ENCODE results near the gene FAM204A.

Gene FAM204A

DNA sequence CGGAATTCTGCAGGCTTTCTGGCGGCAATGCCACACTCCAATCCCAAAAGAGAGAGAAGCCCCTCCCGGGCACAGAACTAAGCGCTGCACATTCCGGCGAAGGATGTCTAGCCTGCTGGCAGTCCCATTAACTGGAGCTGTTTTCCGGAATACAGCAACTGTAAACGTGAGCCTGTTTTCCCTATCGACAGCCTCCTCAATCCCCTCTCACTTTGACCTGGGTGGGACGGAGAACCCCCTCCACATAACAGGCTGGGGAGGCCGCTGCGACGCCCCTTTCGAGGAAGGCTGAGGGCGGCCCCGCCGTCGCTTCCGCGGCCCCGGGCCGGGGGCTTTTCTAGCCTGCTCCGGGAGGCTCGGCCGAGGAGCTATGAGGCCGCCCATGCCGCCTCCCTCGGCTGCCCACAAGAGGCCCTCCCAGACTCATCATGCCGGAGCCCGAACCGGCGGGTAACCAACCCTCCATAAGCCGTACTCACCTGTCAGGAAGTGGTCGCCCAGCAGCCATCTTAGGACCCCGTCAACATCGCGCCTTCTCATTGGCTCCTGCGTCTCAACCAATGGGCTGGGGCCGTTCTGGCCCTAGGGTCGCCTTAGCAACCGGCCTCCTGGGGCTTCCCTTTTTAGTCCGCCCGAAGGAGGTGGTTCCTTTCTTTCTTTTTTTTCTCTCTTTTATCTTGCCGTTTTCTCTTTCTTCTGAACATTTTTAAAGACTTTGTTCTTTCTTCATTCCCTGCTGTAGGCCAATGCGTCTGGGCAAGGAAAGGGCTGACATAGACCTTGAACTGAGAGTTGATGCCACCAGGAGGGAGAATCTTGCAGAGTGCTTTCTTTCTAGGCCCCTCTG, at the start of gene FAM204A:
Gene FAM204A, minus strand, starts transcription at position 534 of the 847 bp plus-strand sequence. CDS start 5,909 bp downstream, outside the sequence.
- peak; percentile 92 for DNase-seq
- peak; percentile 99 for ATAC-seq

GRCh38 chr10:118383699-118384098, 41.6 kb upstream of the FAM204A start:
- no peak for ATAC-seq

DNA sequence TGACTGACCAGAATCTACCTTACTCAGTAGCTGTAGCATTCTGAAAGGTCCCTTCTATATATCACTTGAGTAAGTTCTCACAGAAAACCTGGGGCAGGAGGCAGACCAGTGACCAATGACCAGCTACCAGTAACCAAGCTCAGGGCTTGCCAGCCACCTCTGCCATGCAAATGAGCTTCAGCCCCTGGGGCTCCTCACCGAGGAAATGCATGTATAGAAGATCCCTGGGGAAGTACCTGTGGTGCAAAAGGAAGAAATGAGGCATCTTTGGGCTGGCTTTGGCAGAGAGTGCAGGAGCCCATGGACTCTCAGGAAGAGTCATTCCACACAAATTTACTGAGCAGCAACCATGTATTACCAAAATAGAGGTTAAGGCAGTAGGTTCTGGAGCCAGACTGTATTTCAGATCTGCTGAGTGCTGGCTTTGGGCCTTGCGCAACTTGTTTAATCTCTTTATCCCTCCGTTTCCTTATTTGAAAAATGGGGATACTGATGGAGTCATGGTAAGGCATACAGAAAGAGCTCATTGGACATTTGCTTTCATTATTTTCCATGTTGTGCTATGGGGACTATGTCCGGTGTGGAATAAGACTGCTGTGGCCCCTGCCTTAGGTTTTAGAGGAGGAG, 41.1 kb upstream of the FAM204A start:
- no peak for ATAC-seq

More at GRCh38 chr10:118383699-118384098, 41.6 kb upstream of the FAM204A start:
- no peak for DNase-seq

GRCh38 chr10:118374404-118374803, 32.3 kb upstream of the FAM204A start:
- ATAC-seq (no peak), DNase-seq (no peak)

More for the DNA sequence above, 41.1 kb upstream of the FAM204A start:
- DNase-seq: no peak

DNA sequence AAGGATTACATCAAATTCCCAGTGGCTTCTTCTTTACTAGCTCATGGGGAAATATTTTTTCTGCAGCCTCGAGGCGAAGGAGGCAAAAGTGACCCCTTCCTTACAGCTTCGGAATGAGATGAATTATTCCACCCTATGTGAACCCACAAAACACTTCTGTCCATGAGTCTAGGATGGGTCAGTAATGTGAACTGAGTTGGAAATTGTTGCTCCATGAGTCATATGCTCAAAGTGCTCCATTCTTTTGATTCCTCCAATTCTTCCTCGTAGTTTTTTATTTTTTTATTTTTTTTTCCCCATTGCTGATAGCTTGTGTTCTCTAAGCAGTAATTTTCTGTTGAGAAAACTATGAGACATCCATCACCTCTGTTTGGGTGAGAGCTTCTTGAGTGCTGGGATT, 31.7 kb upstream of the FAM204A start:
- DNase-seq: no peak
- no peak for ATAC-seq

DNA sequence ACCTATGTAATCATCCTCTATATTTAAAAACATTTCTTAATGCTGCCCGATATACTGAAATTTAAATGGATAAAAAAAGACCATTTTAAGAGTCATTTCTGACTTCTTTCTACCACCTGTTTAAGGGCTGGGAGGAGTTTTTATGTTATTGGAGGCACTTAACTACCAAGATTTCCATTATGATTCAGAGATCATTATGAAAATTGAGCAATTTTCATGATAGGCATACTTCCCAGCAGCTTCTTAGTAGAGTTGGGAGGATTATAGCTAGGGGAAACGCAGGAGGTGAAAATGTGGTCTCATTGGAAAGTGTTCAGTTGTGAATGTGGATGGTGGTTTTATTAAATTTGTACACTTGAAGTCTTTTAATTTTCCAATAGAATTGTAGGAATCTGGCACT, 28.4 kb upstream of the FAM204A start:
- DNase-seq (no peak), ATAC-seq (no peak)

GRCh38 chr10:118369641-118370205, 27.6 kb upstream of the FAM204A start:
- no peak for DNase-seq
- no peak for ATAC-seq

GRCh38 chr10:118365702-118366101, 23.6 kb upstream of the FAM204A start:
- DNase-seq (no peak), ATAC-seq (no peak)

DNA sequence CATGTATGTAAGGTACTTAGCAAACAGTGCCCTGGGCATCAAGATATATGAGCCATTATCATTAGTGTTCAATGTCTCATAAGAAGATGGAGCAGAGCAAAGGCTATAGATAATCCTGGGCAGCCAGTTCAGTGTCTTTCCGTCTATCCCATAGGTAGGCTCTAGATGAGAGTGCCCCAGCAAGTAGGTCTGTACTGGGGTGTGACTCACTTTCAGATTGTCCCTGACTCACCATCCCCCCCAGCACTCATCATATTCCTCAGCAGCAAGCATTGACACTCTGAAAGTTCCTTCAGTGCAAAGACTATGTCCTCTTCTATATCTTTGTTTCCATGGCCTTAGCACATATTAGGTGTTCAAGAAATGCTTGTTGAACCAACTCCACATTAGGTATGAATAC, 20.0 kb upstream of the FAM204A start:
- ATAC-seq (no peak), DNase-seq (no peak)

- ATAC-seq: no peak
- DNase-seq: no peak
These were observed 16.2 kb upstream of the FAM204A start for GRCh38 chr10:118358327-118358726.

GRCh38 chr10:118357841-118358240, 15.7 kb upstream of the FAM204A start:
- ATAC-seq (no peak), DNase-seq (no peak)

DNA sequence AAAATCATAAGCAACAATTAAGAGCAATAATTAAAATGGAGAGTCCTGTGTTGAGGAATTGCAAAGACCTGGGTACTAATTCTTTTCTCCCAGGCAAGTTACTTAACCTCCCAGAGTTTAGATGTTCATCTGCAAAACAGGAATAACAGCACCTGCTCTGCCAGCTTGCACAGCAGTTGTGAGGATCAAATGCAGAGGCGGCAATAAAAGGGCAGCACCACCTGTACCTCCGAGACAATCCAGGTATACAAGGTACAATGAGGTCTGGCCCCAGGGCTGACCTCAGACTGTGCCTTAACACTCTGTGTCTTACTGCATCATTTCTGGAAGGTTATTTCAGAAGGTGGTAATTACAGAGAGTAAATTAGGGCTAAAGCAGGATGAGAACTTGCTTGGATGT, 14.5 kb upstream of the FAM204A start:
- DNase-seq (no peak), ATAC-seq (no peak)

GRCh38 chr10:118355234-118355633, 13.1 kb upstream of the FAM204A start:
- no peak for ATAC-seq
- no peak for DNase-seq

- ATAC-seq: no peak
- no peak for DNase-seq
These were observed 7.1 kb upstream of the FAM204A start for GRCh38 chr10:118349235-118349634.

- DNase-seq (no peak), ATAC-seq (no peak)
These were observed 1.4 kb upstream of the FAM204A start for GRCh38 chr10:118343549-118343948.

DNA sequence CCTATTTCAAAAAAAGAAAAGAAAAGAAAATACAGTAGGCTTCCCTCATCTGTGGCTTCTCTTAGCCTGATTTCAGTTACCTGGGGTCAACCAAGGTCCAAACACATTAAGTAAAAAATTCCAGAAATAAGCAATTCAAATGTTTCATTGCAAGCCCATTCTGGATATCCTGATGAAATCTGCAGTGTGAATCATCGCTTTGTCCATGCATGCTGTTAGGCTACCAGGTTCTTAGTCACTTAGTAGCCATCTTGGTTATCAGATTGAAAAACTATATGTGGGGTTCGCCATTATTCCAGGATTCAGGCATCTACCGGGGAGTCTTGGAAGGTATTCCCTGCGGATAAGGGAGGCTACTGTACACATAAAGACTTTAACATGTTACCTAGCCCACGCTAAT, 991 bp upstream of the FAM204A start:
- ATAC-seq (no peak), DNase-seq (no peak)

DNA sequence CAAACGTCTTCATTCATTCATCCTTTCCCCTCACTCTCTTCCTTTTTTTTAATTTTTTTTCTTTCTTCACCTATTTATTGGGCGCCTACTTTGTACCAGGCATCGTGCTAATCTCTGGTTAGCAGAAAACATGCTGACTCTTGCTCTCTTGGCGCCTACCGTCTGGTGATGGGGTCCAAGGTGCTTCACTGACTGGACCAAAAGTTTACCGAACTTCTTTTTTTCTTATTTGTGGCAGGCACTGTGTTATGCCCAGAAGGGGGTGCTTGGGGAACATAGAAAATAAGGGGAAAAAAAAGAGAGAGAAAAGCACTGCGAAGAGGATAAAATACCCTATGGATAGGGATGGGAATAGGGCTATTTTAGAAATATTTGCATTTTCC, 505 bp upstream of the FAM204A start:
- ATAC-seq (no peak), DNase-seq (no peak)

- DNase-seq (no peak), ATAC-seq (no peak)
These were observed 1.6 kb downstream of the FAM204A start for GRCh38 chr10:118340486-118340885.

- DNase-seq (no peak), ATAC-seq (no peak)
These were observed 3.0 kb downstream of the FAM204A start for GRCh38 chr10:118339111-118339510.

GRCh38 chr10:118337356-118337755, 4.8 kb downstream of the FAM204A start:
- ATAC-seq (no peak), DNase-seq (no peak)

DNA sequence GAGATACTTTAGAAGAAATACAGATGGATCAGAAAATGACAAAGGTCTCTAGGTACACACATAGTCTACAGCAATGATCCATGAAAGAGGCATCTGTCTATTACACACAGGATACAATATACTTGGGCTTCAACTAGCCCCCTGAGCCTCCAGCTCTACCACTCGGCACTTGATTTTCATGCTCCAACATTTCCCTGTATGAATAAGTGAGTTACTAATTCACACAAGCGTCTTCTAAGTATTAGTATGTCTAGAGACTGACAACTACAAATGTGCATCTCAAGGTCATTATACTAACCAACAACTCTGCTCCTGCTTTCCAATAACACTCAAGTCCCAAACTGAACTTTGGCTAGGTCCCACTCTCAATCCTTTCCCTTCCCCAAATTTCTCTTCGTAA, 8.3 kb downstream of the FAM204A start:
- no peak for DNase-seq
- no peak for ATAC-seq

DNA sequence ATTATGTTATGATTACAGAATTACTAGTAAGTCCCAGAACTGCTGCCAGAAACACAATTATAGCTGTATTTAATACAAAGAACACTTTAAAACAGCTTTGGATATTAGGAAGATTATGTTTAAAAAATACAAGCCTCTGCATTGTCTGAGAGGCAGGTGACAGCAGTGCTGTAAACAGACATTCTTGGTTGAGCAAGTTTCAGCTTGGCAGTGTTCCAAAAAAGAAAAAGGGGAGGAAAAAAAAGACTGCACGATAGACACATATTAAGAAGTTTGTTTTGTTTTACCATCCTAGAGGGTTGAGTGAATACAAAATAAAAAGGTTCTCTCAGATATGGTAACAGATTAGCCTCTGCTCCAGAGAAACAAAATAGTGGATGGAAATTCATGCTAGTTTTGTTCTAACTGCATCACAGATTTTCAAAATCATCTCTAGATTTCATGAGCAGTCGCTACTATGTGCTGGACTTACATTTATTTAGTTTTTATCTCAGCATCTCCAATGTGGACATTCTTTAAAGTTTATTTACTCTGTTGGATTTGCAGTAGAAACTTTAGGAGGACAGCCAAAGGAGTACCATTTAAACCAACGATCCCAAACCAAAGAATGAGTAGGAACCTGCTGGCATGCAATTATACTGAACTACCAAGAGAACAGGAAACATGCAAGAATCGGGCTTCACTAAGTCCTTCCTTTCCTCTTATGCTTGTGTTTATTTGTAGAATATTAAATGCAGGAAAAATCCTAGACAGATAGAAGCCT, 9.0 kb downstream of the FAM204A start:
- no peak for ATAC-seq
- DNase-seq: no peak

GRCh38 chr10:118332236-118332635, 9.9 kb downstream of the FAM204A start:
- DNase-seq (no peak), ATAC-seq (no peak)
